Nephron (organoid): ENCODE measurements around the gene B4GALT6.

ENCODE experiments used
- H3K27ac Mint-ChIP-seq, 3 experiments: 2 replicates each; pipeline ENCODE4 v1.8.0; 2020; ENCODE audit warnings: mixed read lengths in 3 of 3, mild to moderate bottlenecking in 2 of 3, moderate library complexity in 1 of 3
- H3K27me3 Mint-ChIP-seq: 2 replicates; pipeline ENCODE4 v1.8.0; 2021; ENCODE audit warnings: low read depth, mild to moderate bottlenecking, moderate library complexity, mixed read lengths
- H3K36me3 Mint-ChIP-seq: 2 replicates; pipeline ENCODE4 v1.8.0; 2020; ENCODE audit warnings: low read depth, mixed read lengths
- H3K4me1 Mint-ChIP-seq: 2 replicates; pipeline ENCODE4 v1.8.0; 2020; ENCODE audit warnings: mixed read lengths
- H3K4me3 Mint-ChIP-seq, 3 experiments: 2 replicates each; pipeline ENCODE4 v1.8.0; 2020; ENCODE audit warnings: mild to moderate bottlenecking in 3 of 3, mixed read lengths in 3 of 3, moderate library complexity in 2 of 3
- H3K9me3 Mint-ChIP-seq: 2 replicates; pipeline ENCODE4 v1.8.0; 2020; ENCODE audit warnings: mixed read lengths
- TF ChIP-seq, protein P1 (sequence below), 3 experiments: fragments of 200-600 bp; sonication (generic); IDR thresholded peaks; one replicate each; pipeline ENCODE4 v1.5.0; 2021; ENCODE audit warnings: antibody characterized with exemption in 3 of 3; ENCODE audit not compliant: unreplicated experiment in 3 of 3

B4GALT6 gene

DNA sequence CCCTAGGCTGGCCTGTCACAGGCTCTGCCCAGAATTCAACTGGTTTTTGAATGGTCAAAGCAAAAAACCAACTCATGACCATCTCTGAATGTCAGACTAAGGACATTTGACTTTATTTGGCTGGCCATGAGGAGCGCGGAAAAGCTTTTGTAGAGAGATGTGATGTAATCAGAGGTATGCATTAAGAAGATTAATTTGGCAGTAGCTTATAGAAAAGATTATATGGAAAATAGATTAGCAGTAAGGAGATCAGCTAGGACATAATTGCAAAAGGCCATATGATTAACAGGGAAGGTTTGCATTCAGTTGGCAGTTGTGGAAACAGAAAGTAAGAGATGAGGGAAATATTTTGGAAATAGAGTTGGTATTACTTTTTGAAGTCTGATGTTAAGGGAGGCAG lies 105.0 kb downstream of the B4GALT6 start:
- TF ChIP-seq, protein P1, sequence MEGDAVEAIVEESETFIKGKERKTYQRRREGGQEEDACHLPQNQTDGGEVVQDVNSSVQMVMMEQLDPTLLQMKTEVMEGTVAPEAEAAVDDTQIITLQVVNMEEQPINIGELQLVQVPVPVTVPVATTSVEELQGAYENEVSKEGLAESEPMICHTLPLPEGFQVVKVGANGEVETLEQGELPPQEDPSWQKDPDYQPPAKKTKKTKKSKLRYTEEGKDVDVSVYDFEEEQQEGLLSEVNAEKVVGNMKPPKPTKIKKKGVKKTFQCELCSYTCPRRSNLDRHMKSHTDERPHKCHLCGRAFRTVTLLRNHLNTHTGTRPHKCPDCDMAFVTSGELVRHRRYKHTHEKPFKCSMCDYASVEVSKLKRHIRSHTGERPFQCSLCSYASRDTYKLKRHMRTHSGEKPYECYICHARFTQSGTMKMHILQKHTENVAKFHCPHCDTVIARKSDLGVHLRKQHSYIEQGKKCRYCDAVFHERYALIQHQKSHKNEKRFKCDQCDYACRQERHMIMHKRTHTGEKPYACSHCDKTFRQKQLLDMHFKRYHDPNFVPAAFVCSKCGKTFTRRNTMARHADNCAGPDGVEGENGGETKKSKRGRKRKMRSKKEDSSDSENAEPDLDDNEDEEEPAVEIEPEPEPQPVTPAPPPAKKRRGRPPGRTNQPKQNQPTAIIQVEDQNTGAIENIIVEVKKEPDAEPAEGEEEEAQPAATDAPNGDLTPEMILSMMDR (IDR thresholded peaks at IDR 0.05; ENCODE audit: unreplicated experiment in 3 of 3), result no peak
- Mint-ChIP-seq H3K36me3 (no peaks in the 10 kb centered on the region), H3K27ac (no peak overlapping the region), H3K27me3 (no peaks in the 10 kb centered on the region), H3K4me3 (no peak overlapping the region), H3K9me3 (no peaks in the 10 kb centered on the region), H3K4me1 (no peaks in the 10 kb centered on the region)

DNA sequence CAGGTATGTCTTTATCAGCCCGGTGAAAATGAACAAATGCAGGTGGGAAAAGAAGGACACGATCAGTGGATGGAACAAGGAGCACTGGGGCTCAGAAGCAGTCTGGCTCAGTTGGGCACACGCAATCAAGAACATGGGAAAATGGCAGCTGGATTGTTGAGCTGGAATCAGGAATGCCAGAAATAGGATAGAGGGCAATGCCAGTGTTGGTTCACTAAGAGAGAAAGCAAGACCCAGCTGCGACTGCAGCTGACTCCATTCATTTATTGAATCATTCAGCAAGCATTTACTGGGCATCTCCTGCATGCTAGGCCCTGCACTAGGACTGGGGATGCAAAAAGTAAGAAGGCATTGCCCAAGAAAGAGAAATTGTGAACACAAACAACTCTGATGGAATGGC lies 106.3 kb downstream of the B4GALT6 start:
- Mint-ChIP-seq H3K27ac (no peak overlapping the region), H3K9me3 (no peaks in the 10 kb centered on the region), H3K36me3 (no peaks in the 10 kb centered on the region), H3K4me3 (no peak overlapping the region), H3K4me1 (no peaks in the 10 kb centered on the region), H3K27me3 (no peaks in the 10 kb centered on the region)
- TF ChIP-seq, protein P1 (IDR thresholded peaks at IDR 0.05; ENCODE audit: unreplicated experiment in 3 of 3), result no peak

DNA sequence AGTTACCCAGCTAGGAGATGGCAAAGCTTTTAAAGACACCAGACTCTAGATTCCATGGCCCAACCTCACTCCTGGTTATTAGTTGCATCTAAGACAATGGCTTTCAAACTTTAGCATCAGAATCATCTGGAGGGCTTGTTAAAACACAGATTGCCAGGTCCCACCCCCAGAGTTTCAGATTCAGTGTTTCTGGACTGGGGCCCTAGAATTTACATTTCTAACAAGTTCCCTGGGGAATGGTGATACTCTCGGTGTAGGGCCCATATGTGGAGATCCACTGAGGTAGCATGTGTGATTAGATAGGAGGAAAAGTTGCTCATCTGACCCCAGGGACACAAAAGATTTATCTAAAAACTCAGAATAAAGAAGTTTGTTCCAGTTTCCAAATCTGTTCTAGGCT lies 107.2 kb downstream of the B4GALT6 start:
- H3K36me3 Mint-ChIP-seq, result no peaks in the 10 kb centered on the region
- TF ChIP-seq, protein P1 (IDR thresholded peaks at IDR 0.05; ENCODE audit: unreplicated experiment in 3 of 3), result no peak
- H3K4me1 Mint-ChIP-seq, result no peaks in the 10 kb centered on the region
- H3K9me3 Mint-ChIP-seq, result no peaks in the 10 kb centered on the region
- H3K27ac Mint-ChIP-seq, result no peak overlapping the region
- peaks cover 3% of the 10 kb centered on the region for H3K27me3 Mint-ChIP-seq
- no peak overlapping the region for H3K4me3 Mint-ChIP-seq

DNA sequence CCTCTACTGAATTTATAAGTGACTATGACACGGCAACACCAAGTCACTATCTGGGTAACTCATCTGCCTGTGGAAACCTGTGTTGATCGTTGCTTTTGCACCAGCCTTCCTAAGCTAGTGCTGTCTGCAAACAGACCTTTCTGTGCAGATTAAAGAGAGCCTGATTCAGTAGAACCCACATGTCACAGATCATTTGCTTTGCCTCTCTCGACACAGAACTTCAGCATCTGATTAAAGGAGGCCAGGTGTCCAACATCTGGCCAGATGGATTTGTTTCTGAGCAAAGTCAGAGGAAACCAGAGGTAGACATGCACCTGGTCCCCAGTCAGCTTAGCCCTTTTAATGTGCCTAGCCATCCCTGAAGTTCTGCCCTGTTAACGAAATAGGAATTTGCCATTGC lies 107.7 kb downstream of the B4GALT6 start:
- Mint-ChIP-seq H3K4me1 (no peaks in the 10 kb centered on the region), H3K4me3 (no peak overlapping the region), H3K27ac (no peak overlapping the region), H3K36me3 (no peaks in the 10 kb centered on the region), H3K9me3 (no peaks in the 10 kb centered on the region), H3K27me3 (peaks cover 7% of the 10 kb centered on the region)
- TF ChIP-seq, protein P1 (IDR thresholded peaks at IDR 0.05; ENCODE audit: unreplicated experiment in 3 of 3), result no peak

DNA sequence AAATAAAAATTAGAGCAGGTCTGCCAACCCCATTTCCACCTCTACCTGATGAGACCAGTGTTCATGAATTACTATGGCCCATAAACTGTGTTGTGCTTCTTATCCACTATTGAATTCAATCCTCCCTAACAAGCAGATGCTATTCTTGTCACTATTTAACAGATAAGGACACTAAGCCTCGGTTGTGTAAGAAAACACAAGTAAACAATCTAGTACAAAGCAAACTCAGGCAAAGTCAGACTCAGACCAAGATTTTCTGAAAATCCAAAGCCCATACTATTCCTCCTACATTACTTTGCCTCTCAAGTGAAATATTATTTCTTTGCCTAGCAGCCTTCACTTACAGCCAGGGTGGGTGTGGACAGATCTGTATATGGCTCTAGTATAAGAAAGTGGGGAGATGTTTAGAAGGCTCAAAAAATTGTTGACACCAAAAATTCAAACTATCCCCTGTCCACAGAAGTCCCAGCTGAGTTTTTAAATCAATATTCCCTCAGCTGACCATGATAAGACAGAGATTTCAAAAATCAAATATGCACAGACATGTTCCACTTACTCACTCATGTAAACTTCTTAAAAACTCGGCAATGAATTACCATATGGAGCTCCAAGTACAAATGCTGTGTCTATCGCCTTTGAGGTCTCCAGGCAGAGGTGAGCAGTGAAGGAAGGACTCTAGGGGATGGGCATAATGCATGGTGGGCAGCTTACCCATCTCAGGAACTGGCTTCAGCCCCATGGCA lies 108.7 kb downstream of the B4GALT6 start:
- Mint-ChIP-seq H3K4me1 (no peaks in the 10 kb centered on the region), H3K27ac (no peak overlapping the region), H3K9me3 (no peaks in the 10 kb centered on the region), H3K4me3 (no peak overlapping the region), H3K36me3 (no peaks in the 10 kb centered on the region), H3K27me3 (peaks cover 7% of the 10 kb centered on the region)
- TF ChIP-seq, protein P1 (IDR thresholded peaks at IDR 0.05; ENCODE audit: unreplicated experiment in 3 of 3), result no peak

DNA sequence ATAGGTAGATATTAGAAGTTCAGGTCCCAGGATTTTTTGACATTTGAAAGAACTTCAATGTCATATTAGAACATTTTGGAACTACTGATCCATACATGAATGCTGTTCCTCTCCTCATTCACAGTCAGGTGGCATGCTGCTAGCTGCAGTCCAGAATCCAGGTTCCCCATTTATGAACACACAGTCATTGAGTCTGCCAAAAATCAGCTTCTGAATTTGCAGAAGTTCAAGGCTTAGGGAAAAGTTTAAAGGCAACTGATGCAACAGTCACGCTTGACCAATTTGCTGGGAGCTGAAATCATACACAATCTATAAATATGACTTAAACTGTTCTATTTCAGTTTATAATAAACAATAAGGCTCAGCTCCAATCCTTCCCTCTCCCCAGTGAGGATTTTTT lies 110.0 kb downstream of the B4GALT6 start:
- no peaks in the 10 kb centered on the region for H3K36me3 Mint-ChIP-seq
- H3K4me3 Mint-ChIP-seq, result no peak overlapping the region
- H3K27me3 Mint-ChIP-seq, result peaks cover 7% of the 10 kb centered on the region
- no peaks in the 10 kb centered on the region for H3K9me3 Mint-ChIP-seq
- no peaks in the 10 kb centered on the region for H3K4me1 Mint-ChIP-seq
- no peak overlapping the region for H3K27ac Mint-ChIP-seq
- TF ChIP-seq, protein P1 (IDR thresholded peaks at IDR 0.05; ENCODE audit: unreplicated experiment in 3 of 3), result no peak
